Tibial nerve (tissue), 3 donors: Measurements from ENCODE around the gene MAP2K2.

Experiments
- CTCF ChIP-seq, 5 experiments: fragments of 200-600 bp in 3 of 5; fragments of 450-650 bp in 2 of 5; sonication (generic) in 3 of 5; IDR thresholded peaks; one replicate each; pipeline ENCODE4 v1.5.1; 2016 to 2019; ENCODE audit warnings: antibody characterized with exemption in 5 of 5, mild to moderate bottlenecking in 3 of 5, moderate library complexity in 2 of 5
- POLR2A ChIP-seq, 2 donors: fragments of 450-650 bp; IDR thresholded peaks; one replicate each; pipeline ENCODE4 v1.6.1; 2017; ENCODE audit warnings: antibody characterized with exemption in 2 of 2, mild to moderate bottlenecking in 2 of 2, moderate library complexity in 2 of 2

DNA sequence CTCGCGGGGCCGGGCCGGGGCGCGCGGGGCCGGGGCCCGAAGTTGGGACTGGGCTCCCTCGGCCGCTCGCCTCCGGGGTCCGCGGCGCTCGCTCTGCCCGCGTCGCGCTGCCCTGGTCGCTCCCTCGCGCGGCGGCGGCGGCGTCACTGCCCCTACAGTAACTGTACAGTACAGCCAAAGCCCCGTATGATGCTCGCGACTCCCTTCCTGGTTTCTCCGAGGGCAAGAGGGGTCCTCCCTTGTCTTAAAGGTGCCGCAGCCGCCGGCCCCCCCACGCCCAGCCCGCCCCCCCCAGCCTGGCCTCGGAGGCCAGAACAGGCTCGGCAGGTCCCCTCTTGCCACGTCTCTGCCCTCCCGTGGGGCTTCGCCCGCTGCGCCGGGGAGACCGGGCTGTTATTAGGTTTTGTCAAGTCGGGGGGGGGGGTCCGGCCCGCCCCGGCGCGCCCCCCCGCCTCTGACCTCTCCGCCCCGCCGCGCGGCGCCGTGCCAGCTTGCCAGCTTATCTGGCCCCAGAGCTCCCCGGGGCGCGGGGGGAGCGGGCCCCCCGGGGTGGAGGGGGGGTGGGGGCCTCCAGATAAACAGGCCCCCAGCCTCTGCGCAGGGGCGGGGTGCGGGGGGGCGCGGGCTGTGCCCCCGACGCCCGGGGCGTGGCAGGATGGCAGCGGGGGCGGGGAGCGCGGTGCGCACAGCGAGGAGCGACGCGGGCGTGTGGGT lies 57.1 kb downstream of the MAP2K2 start, which contains the start of gene ZBTB7A:
- peak in 2 of 5 experiments; percentile 26 to 29 for TF ChIP-seq CTCF (IDR thresholded peaks at IDR 0.05)
- TF ChIP-seq POLR2A (IDR thresholded peaks at IDR 0.05) = no peak
